GM19239 (cell line): Measurements from ENCODE around the gene IRAK1.

Experiments
- DNase-seq: peaks from one replicate; pipeline ENCODE4 v3.0.0; 2011; ENCODE audit warnings: low spot score; ENCODE audit not compliant: insufficient read length
- FAIRE-seq: peaks from 2 replicates; lab custom pipeline; 2011; peaks lifted over from hg19 to GRCh38; lab: Jason Lieb, UNC

The IRAK1 gene

DNA sequence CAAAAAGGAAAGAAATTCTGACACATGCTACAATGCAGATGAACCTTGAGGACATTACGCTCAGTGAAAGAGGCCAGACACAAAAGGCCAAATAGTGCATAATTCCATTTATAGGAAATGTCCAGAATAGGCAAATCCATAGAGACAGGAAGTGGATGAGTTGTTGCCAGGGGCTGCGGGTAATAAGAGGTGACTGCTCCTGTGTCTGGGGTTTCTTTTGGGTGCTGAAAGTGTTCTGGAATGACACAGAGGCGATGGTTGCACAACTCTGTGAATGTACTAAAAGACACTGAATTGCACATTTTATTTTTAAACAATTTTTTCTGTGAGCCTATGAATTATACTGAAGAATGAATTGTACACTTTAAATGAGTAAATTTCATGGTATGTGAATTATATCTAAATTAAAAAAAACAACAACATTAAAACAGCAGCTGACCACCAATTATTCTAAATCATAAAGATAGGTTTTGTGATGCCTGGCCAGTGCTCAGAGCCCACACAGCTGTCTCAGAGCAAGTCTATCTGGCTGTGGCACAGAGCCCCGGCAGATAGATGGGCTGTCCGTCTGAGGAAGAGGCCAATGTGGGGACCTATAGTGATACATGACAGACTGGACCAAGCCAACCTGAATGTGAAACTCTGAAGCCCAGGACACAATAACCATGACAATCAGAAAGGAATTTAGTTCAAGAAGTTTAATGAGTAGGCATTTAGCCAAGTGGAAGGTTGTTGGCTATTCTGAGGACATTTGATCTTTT is 23.5 kb upstream of the IRAK1 start:
- DNase-seq, result no peak
- no peak for FAIRE-seq

GRCh38 chrX:154040863-154041262 is 21.2 kb upstream of the IRAK1 start:
- DNase-seq (no peak), FAIRE-seq (peak; percentile 77)

- DNase-seq (no peak), FAIRE-seq (peak; percentile 4)
Observed at GRCh38 chrX:154040307-154040756, 20.6 kb upstream of the IRAK1 start.

DNA sequence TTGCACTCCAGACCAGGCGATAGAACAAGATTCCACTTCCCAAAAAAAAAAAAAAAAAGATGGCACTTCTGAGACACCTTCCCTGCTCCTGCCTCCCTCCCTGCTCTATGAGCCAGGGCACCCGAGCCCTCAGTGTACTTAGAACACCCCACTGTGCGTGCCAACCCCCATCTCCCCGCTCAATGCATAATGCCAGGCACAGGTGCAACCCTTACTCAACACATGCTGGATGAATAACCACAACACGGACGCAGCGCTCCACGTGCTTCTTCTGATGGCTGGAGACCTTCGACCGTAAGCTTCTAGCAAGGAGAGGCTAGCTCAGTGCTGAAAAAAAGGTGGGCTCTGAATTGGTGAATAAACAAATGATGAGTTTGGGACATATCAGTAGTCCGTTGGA is 19.9 kb upstream of the IRAK1 start:
- DNase-seq (no peak), FAIRE-seq (no peak)

DNA sequence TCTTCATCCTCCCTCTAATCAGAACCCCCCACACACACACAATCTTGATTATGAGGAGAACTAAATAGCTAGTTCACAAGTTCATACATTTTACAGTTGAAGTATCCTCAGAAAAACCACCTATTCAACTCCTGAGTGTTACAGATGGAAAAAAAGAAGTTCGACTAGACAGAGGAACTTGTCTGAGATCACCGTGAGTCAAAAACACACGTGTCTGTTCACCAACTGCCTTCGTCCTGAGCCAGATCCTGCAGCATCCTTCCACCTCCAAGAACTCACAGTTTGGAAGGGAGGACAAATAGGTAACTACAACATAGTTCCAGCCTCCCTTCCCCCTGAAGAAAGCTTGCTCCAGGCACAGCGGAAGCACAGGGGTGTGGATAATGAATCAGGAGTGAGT is 19.0 kb upstream of the IRAK1 start:
- FAIRE-seq, result no peak

DNA sequence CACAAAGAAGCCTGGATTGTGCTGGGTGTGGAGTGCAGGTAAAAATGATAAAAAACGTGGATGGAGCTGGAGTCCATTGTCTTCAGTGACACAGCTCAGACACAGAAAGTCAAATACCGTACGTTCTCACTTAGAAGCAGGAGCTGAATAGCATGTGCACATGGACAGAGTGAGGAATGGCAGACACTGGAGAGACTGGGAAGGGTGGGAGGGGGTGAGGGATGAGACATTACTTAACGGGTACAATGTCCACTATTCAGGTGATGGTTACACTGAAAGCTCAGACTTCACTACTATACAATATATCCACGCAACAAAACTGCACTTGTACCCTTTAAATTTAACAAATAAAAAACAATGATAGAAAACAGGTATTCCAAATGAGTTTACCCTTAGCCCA is 18.1 kb upstream of the IRAK1 start:
- no peak for DNase-seq
- no peak for FAIRE-seq

More for the DNA sequence above, 19.0 kb upstream of the IRAK1 start:
- DNase-seq, result no peak

GRCh38 chrX:154036513-154036912 is 16.8 kb upstream of the IRAK1 start:
- no peak for DNase-seq
- no peak for FAIRE-seq

DNA sequence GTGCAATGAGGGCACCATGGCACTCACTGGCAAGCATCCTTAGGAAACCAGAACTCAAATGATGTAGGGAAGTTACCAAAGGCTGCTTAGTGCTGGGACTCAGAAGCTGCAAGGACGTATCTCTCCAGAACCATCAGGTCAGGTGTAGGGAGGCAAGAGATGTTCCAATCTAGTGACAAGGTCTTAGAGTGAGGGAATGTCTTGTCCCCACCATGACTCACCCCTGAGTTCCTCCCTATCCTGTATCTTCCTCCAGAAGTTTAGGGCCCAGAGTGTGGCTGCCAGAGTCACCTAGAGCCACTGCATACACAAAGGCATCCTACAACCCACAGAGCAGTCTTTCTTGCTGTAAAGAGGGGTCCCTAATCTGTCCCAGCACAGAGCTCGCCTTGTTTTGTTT is 14.1 kb upstream of the IRAK1 start:
- FAIRE-seq (no peak), DNase-seq (no peak)

- FAIRE-seq, result no peak
- DNase-seq, result no peak
Observed at GRCh38 chrX:154032653-154033052, 13.0 kb upstream of the IRAK1 start.

GRCh38 chrX:154032160-154032559 is 12.5 kb upstream of the IRAK1 start:
- DNase-seq (no peak), FAIRE-seq (no peak)

GRCh38 chrX:154030715-154031305 is 11.1 kb upstream of the IRAK1 start:
- no peak for FAIRE-seq
- DNase-seq, result no peak

GRCh38 chrX:154030266-154030665 is 10.6 kb upstream of the IRAK1 start:
- DNase-seq (no peak), FAIRE-seq (no peak)

DNA sequence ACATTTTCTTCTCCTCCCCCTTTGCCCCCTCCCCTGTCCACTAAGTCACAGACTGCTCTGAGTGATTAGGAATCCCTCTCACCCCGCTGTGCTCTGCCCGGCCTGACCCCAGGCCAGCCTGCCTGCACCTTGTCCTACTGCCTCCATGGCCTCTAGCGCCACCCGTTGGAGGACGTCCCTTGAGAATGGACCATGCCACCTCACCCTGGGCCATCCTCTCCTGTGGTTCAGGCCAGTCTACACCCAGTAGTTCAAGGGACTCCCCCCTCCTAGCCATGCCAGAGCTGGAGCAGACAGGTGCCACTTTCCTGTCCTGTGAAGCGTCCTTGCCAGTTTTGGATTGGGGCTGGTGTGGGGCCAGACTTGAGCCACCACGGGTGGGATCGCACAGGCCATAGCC is 9.7 kb upstream of the IRAK1 start:
- FAIRE-seq, result no peak

DNA sequence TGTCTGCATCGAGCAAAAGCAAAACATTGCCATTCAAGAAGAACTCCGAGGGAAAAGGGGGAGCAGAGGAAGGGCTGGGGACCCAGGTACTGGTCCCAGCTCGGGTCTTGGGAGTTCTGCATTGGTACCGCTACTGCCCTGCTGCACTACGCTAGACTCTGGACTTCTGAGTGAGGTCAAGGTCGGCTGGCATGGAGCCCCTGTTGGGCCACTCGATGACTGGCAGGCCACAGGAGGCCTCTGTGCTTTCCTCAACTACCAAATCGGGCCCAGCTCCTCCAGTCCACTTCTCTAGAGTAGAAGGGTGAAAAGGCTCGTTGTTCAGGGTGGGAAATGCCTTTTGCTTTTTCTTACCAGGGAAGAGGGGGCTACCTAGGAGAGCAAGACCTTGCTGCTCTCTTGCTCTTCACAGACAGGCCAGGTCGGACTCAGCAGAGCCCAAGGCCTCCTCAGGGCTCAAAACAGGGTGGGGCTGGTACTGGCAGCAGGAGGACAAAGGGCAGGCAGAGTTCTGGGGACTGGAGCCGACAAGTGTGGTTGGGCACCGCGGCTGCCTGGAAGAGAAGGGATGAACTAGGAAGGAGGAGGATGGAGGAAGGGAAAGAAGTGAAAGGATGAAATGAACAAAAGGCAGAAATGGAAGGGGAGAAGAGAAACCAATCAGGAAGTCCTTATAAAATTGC is 8.9 kb upstream of the IRAK1 start:
- FAIRE-seq, result no peak
- no peak for DNase-seq

More for the DNA sequence above, 9.7 kb upstream of the IRAK1 start:
- no peak for DNase-seq

DNA sequence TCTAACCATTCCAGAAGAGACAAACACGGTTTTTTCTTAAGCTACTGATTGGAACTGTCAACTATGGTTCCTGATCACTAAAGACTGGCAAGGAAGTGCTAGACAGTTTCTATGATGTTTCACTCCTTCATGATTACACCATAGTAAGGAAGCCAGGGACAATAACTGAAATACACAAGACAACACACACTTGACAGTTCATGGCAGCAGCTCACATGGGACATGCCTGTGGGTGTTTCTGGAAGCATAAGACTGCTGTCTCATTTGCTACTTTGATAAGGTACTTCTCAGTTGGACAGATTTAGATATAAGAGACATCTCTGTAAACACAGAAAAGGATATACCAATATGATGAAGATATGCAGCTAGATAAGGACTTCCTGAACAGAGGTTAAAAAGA is 8.3 kb upstream of the IRAK1 start:
- DNase-seq, result no peak
- FAIRE-seq, result no peak

DNA sequence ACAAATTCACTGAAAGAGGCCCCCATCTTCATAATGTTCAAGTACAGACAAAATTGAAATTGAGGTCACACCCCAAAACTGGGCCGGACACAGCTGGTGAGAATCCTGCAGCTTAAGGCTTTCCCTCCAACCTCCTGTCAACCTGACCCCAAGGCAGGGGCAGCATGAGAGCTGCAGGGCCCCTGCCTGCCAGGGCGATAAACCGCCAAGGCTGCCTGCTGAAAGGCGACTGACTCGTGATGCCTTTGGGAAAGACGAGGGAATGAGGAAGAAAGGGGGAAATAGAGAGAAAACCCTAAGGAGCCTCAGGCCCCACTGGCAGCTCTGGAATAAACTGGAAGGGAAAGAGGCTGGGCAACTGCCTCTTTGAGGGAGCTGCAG is 7.3 kb upstream of the IRAK1 start:
- DNase-seq (no peak), FAIRE-seq (no peak)

DNA sequence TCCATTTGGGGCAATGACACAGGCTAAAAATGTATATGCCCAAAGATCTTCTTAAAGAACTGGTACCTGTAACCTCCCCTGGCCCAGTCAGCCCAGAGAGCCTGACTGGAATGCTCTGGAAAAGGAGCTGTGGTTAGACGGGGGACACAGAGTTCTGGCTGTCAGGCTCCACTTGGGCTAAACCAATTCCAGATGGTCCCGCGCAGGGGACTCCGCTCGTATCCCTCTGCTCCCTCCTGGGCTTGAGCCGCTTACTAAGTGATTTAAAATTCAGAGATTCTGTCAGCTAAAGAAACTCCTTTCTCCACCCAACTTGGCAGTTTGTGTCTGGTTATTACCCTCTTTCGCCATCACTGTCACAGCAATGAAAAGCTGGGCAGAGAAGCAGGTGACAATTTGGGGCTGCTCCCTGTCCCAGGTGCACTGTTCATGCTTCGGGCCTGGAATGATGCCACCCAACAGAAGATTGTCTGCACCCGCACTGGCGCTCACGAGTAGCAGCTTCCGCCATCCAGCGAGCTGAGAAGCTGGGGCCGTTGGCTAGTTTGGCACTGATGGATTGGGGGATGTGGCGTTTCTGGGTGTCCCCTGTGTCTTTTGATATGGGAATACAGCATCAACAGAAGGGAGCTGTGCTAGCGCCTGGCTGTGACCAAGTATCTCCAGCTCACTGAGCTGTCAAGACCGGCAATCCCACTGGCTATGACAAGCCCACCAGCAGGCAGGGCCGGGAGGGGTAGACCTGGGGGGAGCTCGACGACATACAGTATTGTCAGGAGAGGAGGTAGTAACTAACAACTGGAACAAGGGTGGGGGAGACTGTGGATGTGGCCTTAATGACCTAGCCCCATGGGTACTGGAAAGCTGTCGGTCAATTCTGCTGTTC is 6.7 kb upstream of the IRAK1 start:
- DNase-seq (no peak), FAIRE-seq (no peak)

GRCh38 chrX:154025230-154025629 is 5.5 kb upstream of the IRAK1 start:
- DNase-seq (no peak), FAIRE-seq (no peak)

GRCh38 chrX:154024271-154024670 is 4.6 kb upstream of the IRAK1 start:
- DNase-seq (no peak), FAIRE-seq (no peak)

DNA sequence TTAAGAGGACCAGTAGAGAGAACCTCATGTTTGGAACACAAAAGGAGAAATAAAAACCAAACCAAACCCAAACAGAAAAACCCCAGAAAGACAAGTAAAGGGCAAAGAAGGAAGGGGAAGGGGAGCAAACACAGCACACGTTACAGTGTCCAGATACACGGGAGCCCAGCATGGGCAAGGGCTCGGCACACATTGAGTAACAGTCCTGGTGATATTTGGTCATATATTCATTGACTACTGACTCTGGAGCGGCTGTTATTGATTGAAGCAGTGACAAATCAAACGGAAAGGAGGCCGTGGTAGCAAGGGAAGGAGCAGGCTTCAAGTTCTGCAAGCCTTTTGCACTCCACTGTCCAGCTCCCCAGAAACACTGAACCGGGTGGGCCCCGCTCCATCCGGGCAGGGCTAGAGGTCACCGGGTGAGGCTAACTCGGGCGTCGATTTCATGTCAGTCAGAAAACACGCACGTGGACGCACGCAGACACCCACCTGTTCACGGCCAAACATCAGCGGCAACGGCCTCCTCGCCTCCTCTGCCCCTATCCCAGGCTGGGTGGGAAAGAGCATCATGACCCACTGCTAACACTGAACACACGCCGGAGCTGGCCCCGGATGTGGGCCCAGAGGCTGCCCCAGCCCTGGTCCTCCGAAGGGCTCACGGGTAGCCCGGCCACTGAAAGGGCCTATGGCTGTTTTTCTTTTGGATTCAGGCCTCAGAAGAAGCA is 3.7 kb upstream of the IRAK1 start:
- no peak for FAIRE-seq
- DNase-seq, result no peak
